ENCODE measurements around the gene CEBPE.

GRCh38 chr14:23086565-23086964 lies 32.5 kb downstream of the CEBPE start:
- TF ChIP-seq CTCF (conservative IDR thresholded peaks at IDR 0.05; ENCODE audit: low read length) (no peak), EZH2phosphoT487 (IDR thresholded peaks at IDR 0.05; ENCODE audit: borderline replicate concordance, low read depth, low read length) (no peak)
